Measurements from ENCODE around the gene POT1. TPM values are rescaled to one million over a fixed set of nuclear protein-coding genes. Genes with fewer than 3 reads are reported as not detected.
A peak's percentile ranks its signal among the peaks of the same experiment; 100 is the strongest.

Gene POT1
- total and polyA plus RNA-seq, 12 donors, result 5.1 to 24.7 (median 15.5) TPM

DNA sequence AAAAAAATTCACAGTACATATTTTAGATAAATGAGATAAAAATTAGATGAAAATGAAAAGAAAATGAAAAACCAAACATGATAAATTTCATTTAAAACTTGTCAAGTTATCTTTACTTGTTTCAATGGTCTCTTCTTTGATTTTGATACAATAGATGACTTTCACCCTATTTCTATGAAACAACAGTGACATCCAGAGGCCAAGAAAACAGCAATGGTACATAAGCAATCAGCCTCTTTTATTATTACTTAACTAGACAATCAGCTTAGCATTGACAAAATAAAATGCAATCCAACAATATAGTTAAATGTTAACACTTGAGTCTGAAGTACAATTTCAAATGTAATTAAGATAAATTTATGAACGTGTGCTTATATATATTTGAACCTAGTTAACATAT lies 89.2 kb downstream of the POT1 start:
- intact Hi-C loops (cut with DNase I), result no loop called here
- Histone ChIP-seq H3K4me3 (no peak overlapping the region), H3K36me3 (peaks cover 0 to 57% (median 5%) of the 10 kb centered on the region in 9 donors), H3K27ac (no peak overlapping the region), H3K27me3 (no peaks in the 10 kb centered on the region), H3K9me3 (no peaks in the 10 kb centered on the region), H3K4me1 (no peaks in the 10 kb centered on the region)
- TF ChIP-seq, protein P1, sequence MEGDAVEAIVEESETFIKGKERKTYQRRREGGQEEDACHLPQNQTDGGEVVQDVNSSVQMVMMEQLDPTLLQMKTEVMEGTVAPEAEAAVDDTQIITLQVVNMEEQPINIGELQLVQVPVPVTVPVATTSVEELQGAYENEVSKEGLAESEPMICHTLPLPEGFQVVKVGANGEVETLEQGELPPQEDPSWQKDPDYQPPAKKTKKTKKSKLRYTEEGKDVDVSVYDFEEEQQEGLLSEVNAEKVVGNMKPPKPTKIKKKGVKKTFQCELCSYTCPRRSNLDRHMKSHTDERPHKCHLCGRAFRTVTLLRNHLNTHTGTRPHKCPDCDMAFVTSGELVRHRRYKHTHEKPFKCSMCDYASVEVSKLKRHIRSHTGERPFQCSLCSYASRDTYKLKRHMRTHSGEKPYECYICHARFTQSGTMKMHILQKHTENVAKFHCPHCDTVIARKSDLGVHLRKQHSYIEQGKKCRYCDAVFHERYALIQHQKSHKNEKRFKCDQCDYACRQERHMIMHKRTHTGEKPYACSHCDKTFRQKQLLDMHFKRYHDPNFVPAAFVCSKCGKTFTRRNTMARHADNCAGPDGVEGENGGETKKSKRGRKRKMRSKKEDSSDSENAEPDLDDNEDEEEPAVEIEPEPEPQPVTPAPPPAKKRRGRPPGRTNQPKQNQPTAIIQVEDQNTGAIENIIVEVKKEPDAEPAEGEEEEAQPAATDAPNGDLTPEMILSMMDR (IDR thresholded peaks at IDR 0.05), result peak in 1 of 9 donors; percentile 10
- DNase-seq (no peak), ATAC-seq (no peak)
- WGBS, 2 donors, result 80 to 92% methylated on average over 1 of the region's 1 CpG

DNA sequence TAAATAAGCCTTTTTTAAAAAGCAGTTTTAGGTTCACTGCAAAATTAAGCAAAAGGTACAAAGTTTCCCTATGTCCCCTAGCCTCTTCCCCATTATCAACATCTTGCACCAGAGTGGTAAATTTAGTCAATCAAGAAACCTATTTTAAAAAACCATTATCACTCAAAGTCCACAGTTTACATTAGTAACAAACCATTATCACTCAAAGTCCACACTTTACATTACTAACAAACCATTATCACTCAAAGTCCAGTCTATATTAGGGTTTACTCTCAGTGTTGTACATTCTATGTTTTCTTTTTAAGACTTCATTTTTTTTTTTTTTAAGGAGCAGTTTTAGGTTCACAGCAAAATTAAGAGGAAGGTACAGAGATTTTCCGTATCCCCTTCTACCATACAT lies 89.9 kb downstream of the POT1 start:
- no peaks in the 10 kb centered on the region for H3K4me1 ChIP-seq
- no peak overlapping the region for H3K4me3 ChIP-seq
- no peaks in the 10 kb centered on the region for H3K9me3 ChIP-seq
- TF ChIP-seq, protein P1 (IDR thresholded peaks at IDR 0.05), result no peak
- intact Hi-C loops (cut with DNase I), result no loop called here
- DNase-seq (no peak), ATAC-seq (no peak)
- H3K27ac ChIP-seq, result no peak overlapping the region
- 93 to 100% methylated on average over 1 of the region's 1 CpG for WGBS, 2 donors
- H3K36me3 ChIP-seq, result peaks cover 0 to 58% (median 5%) of the 10 kb centered on the region in 9 donors
- no peaks in the 10 kb centered on the region for H3K27me3 ChIP-seq

DNA sequence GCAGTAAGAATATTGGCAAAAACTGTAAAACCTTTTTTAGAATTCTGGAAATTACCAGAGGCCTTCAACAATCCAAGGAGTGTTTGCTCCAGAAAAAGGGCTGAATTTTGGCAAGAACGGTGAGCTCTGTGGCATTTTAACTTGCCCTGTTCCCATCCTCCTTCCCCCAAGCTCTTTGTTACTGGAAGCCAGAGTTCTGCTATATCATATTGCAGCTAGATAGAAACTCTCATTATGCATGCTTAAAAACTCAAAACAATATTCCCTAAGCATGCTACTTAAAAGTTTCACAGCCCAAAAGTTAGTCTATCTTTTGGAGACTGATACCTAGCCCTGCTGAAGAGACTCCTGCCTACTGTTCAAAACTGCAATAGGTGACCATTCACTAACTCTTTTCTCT lies 93.5 kb downstream of the POT1 start:
- WGBS, 2 donors, result 88 to 95% methylated on average over 1 of the region's 1 CpG
- peaks cover 0 to 50% (median 4%) of the 10 kb centered on the region in 9 donors for H3K36me3 ChIP-seq
- no peaks in the 10 kb centered on the region for H3K4me1 ChIP-seq
- H3K4me3 ChIP-seq, result no peak overlapping the region
- ATAC-seq (no peak), DNase-seq (no peak)
- intact Hi-C loops (cut with DNase I), result loop anchor here in 1 of 10 donors (2.0 kb wide), 1 partner anchor 25 kb away; no protein-coding TSS in a partner anchor
- H3K27me3 ChIP-seq, result no peaks in the 10 kb centered on the region
- no peak overlapping the region for H3K27ac ChIP-seq
- H3K9me3 ChIP-seq, result no peaks in the 10 kb centered on the region
- TF ChIP-seq, protein P1 (IDR thresholded peaks at IDR 0.05), result no peak

DNA sequence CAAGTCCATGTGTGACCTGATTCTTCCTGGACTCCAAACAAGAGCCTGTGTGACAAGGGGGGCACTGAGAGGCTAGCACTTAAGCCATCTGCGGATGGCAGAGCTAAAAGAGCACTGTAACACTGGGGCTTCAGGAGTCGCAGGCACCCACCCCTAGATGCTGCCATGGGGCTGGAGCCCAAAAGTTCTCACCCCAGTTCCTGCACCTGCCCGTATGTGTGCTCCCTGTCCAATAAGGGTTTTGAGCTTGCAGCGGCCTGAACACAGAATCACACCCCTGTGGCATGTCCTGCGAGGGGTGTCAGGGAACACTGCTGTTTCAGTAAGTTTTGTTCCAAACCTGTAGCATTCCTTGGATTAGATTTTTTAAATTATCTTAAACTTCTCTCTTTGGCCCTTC lies 110.8 kb downstream of the POT1 start:
- ATAC-seq (no peak), DNase-seq (no peak)
- TF ChIP-seq, protein P1 (IDR thresholded peaks at IDR 0.05), result no peak
- intact Hi-C loops (cut with DNase I), result no loop called here
- Histone ChIP-seq H3K27ac (no peak overlapping the region), H3K27me3 (no peaks in the 10 kb centered on the region), H3K36me3 (peaks cover 0 to 27% (median 4%) of the 10 kb centered on the region in 9 donors), H3K4me1 (no peaks in the 10 kb centered on the region), H3K4me3 (no peak overlapping the region), H3K9me3 (peaks cover 0 to 14% (median 0%) of the 10 kb centered on the region in 11 donors)
- WGBS, 2 donors, result 96 to 97% methylated on average over 5 of the region's 5 CpGs
